GM10266 (cell line): ENCODE results near the gene FGF6.

Source experiments
- DNase-seq: peaks from one replicate; pipeline ENCODE4 v3.0.0; 2012; ENCODE audit errors: extremely low spot score
- CTCF ChIP-seq: IDR thresholded peaks from 2 replicates; pipeline ENCODE4 v1.5.1; 2012; ENCODE audit warnings: mild to moderate bottlenecking, low read depth; ENCODE audit not compliant: control insufficient read depth, insufficient read depth; ENCODE audit errors: missing control alignments

The FGF6 gene

DNA sequence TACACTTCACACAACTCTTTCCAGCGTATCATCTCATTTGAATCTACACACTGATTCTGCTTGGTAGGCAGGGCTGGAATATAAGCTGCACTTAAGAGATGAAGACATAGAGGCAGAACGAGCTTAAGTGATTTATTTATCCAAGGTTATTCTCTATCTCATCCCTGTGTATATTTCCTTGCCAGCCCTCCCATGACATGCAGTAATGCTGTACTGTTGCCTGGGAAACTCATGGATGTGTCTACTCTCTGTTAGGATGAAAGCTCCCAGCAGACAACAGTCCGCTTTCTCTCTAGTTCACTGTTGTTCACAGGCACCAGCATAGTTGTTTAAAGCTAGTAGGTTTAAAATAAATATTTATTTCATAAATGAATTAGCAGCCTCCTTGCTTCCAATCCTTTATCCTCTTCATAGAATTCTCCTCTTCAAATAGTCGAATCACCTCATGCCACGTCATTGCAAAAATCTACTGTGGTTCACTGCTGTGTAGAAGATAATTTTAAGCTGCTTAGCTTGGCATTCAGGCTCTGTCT, 25.4 kb downstream of the FGF6 start:
- TF ChIP-seq CTCF = no peak
- no peak for DNase-seq

GRCh38 chr12:4418913-4419312, 26.7 kb downstream of the FGF6 start:
- no peak for TF ChIP-seq CTCF
- no peak for DNase-seq

DNA sequence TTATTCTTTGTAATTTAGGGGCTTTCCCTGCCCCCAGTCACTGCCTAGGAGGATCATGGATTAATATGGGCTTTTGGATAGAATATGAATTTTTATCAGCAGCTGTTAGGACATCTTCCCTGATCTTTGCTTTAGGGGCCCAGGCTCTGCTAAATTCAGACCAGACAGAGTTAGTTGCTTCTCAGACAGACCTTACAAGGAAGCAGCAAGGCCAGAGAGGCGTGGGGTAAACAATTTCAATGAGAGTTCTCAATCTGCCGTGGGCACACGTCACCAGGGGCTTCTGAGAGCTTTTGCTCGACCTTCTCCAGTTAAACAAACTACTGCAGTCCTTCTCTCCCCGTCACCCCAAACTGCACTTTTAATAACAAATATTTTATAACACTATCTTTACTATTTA, 27.7 kb downstream of the FGF6 start:
- DNase-seq = no peak
- TF ChIP-seq CTCF = no peak

DNA sequence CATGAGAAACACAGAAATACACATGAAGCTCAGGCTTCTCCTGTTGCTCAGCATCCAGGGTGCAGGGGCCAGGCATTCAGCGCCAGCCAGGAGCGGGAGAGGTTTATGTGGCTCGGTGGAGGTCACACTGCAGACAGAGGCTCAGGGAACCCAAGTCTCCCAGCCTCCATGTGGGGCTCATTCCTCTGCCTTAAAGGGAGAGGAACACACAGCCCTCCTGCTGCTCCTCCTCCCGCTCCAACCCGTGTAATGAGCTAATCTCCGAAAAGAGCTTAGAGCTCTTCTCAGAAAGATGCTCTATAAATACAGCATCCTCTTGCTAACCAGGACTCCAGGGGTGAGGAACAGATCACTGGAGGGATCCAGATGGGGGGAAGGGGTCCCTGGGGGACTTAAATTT, 28.2 kb downstream of the FGF6 start:
- no peak for TF ChIP-seq CTCF
- no peak for DNase-seq

- no peak for TF ChIP-seq CTCF
- no peak for DNase-seq
These were observed 29.3 kb downstream of the FGF6 start for GRCh38 chr12:4416276-4416675.

GRCh38 chr12:4412465-4412864, 33.1 kb downstream of the FGF6 start:
- no peak for TF ChIP-seq CTCF
- no peak for DNase-seq

- no peak for DNase-seq
- no peak for TF ChIP-seq CTCF
These were observed 33.6 kb downstream of the FGF6 start for GRCh38 chr12:4412056-4412455.
